ENCODE data around the gene PAX1. TPM values are rescaled to one million over a fixed set of nuclear protein-coding genes. Genes with fewer than 3 reads are reported as not detected.

Gene PAX1
- not detected for total RNA-seq
- polyA plus RNA-seq = not detected
- long read RNA-seq, donor 1 = 0 reads
- long read RNA-seq, donor 2 = 0 reads
- long read RNA-seq, donor 3 = 0 reads
- long read RNA-seq, donor 4 = 0 reads
- long read RNA-seq, donor 5 = 0 reads
- long read RNA-seq, donor 6 = 0 reads
- long read RNA-seq, donor 7 = 0 reads
- long read RNA-seq, donor 8 = 0 reads
- long read RNA-seq, donor 9, full-length matches to known transcripts = 1 of 1 reads
- long read RNA-seq, donor 9, partial matches to known transcripts = 0 of 1 reads
- long read RNA-seq, donor 9, other reads (novel, unspliced or antisense) = 0 of 1 reads
- long read RNA-seq, donor 10 = 0 reads

DNA sequence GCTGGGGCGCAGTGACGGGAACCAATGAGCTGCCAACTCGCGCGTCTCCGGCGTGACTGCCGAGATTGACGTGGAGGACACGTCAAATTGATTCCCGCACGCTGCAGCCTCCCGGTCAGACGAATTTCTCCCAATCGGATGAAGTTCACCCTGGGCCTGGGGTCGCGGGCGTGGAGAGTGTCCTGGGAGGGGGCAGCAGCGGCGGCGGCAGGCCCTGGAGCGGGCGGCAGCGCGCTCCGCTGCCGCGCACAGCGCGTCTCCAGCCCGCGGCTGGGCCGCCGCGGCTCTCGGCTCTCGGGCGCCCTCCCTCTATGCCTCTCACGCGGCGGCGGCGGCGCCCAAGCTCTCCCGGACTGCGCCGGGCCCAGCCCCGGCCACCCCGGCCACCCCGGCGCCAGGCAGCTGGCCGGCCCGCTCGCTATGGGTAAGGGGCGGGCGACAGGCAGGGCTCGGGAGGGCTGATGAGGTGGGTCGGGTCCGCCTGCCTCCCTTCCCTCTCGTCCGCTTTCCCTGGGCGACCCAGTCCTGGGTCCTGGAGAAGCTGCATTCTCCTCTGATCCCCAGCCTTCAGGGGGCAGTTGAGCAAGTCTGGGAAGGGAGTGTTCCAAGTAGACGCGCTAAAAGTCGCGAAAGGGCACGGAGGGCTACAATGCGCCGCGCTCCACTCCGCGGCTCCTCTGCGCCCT, at the start of gene PAX1:
Gene PAX1 (plus strand): TSS at position 90 of the 686 bp plus-strand sequence. CDS start 49 bp downstream, at position 139.
- Histone ChIP-seq H3K9me3 (replicated peaks in 1 of 3) (no peaks in the 10 kb centered on the region), H3K27ac (no peak within 1 kb of the TSS), H3K4me3 (no peak within 1 kb of the TSS), H3K4me1 (replicated peaks in 1 of 2) (no peaks in the 10 kb centered on the region), H3K27me3 (peaks cover 80% of the 10 kb centered on the region), H3K36me3 (replicated peaks in 1 of 2) (no peaks in the 10 kb centered on the region)
- TF ChIP-seq POLR2A (IDR thresholded peaks at IDR 0.05) (no peak), CTCF (IDR thresholded peaks at IDR 0.05) (no peak)
- DNase-seq = no peak
- WGBS, 4 donors = 0 to 3% (median 1%) methylated on average over 18 to 73 of the region's 73 CpGs
- intact Hi-C loops (cut with DNase I) = no loop called here

DNA sequence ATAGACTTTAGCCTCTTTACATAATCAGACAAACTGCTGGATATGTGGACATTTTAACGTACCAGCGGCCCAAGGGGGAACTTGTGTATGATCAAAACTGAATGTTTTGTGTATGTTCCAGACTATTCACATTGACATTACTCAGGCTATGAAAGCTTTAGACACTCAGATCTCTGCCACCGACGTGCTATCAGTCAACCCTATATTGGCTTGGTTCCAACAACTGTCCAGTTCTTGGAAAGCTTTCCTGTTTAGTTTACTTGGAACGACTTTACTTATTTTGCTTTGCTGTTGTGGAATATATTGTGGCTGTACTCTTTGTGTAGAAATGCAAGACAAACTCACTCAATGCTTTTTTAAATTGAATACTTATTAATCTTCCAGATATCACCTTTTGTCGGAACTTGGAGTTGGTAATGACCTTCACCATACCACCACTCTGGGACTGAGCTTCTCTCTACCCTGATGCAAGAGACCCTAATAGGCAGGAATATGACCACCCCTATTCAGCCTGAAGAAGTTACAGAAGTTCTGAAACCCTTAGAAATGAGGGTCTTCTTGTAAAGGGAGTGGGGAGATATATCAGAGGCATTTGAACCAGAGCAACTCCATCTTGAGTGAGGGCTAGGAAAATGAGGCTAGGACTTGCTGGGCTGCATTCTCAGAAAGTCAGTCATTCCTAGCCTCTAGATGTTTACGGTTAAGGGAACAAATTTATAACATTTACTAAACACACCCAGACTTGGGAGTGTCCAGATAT, 49.0 kb upstream of the PAX1 start:
- intact Hi-C loops (cut with DNase I) = no loop called here
- TF ChIP-seq CTCF (IDR thresholded peaks at IDR 0.05) (no peak), POLR2A (IDR thresholded peaks at IDR 0.05) (no peak)
- 52 to 66% (median 54%) methylated on average over 7 of the region's 7 CpGs for WGBS, 4 donors
- Histone ChIP-seq H3K27ac (no peak overlapping the region), H3K27me3 (no peaks in the 10 kb centered on the region), H3K4me3 (no peak overlapping the region), H3K4me1 (replicated peaks in 1 of 2) (no peaks in the 10 kb centered on the region), H3K9me3 (replicated peaks in 1 of 3) (no peaks in the 10 kb centered on the region), H3K36me3 (replicated peaks in 1 of 2) (no peaks in the 10 kb centered on the region)
- DNase-seq = no peak

- Histone ChIP-seq H3K4me1 (replicated peaks in 1 of 2) (no peaks in the 10 kb centered on the region), H3K9me3 (replicated peaks in 1 of 3) (no peaks in the 10 kb centered on the region), H3K36me3 (replicated peaks in 1 of 2) (no peaks in the 10 kb centered on the region), H3K27me3 (no peaks in the 10 kb centered on the region), H3K4me3 (no peak overlapping the region), H3K27ac (no peak overlapping the region)
- intact Hi-C loops (cut with DNase I) = no loop called here
- no peak for DNase-seq
- WGBS, 4 donors = 56 to 65% (median 61%) methylated on average over 8 of the region's 8 CpGs
- TF ChIP-seq CTCF (IDR thresholded peaks at IDR 0.05) (no peak), POLR2A (IDR thresholded peaks at IDR 0.05) (no peak)
These were observed 43.9 kb upstream of the PAX1 start for GRCh38 chr20:21661488-21662055.

GRCh38 chr20:21663465-21663864, 42.0 kb upstream of the PAX1 start:
- H3K9me3 ChIP-seq (replicated peaks in 1 of 3) = no peaks in the 10 kb centered on the region
- no peak for DNase-seq
- TF ChIP-seq CTCF (IDR thresholded peaks at IDR 0.05) (no peak), POLR2A (IDR thresholded peaks at IDR 0.05) (no peak)
- no peaks in the 10 kb centered on the region for H3K27me3 ChIP-seq
- H3K4me1 ChIP-seq (replicated peaks in 1 of 2) = no peaks in the 10 kb centered on the region
- H3K27ac ChIP-seq = no peak overlapping the region
- no peak overlapping the region for H3K4me3 ChIP-seq
- WGBS, 4 donors = 76 to 85% (median 81%) methylated on average over 2 of the region's 2 CpGs
- H3K36me3 ChIP-seq (replicated peaks in 1 of 2) = no peaks in the 10 kb centered on the region
- intact Hi-C loops (cut with DNase I) = no loop called here

Data from adrenal gland (tissue), 19 donors.